Right atrium auricular region (tissue), 2 donors: ENCODE results near the gene FAM124A. TPM values are rescaled to one million over a fixed set of nuclear protein-coding genes. Genes with fewer than 3 reads are reported as not detected.

Source experiments
- DNase-seq: peaks from one replicate; pipeline ENCODE4 v3.0.0-alpha.2; 2019; ENCODE audit warnings: low spot score
- H3K27ac ChIP-seq, 2 donors: fragments of 200-600 bp; sonication (generic); 1 replicate in 1 of 2; 2 replicates in 1 of 2; pipeline ENCODE4 v1.5.1; 2016 to 2019
- H3K27me3 ChIP-seq, 2 donors: fragments of 200-600 bp; sonication (generic); one replicate each; pipeline versions ENCODE4 v1.5.1 to v1.6.0; 2017 to 2019
- H3K36me3 ChIP-seq: fragments of 200-600 bp; sonication (generic); one replicate; pipeline ENCODE4 v1.5.1; 2016
- H3K4me1 ChIP-seq, 2 donors: fragments of 200-600 bp; sonication (generic); one replicate each; pipeline versions ENCODE4 v1.5.1 to v1.6.0; 2017 to 2019
- H3K4me3 ChIP-seq, 2 donors: fragments of 200-600 bp; sonication (generic); 1 replicate in 1 of 2; 2 replicates in 1 of 2; pipeline ENCODE4 v1.5.1; 2017 to 2019; ENCODE audit warnings: mild to moderate bottlenecking in 1 of 2, moderate library complexity in 1 of 2
- H3K9me3 ChIP-seq, 2 donors: fragments of 200-600 bp; sonication (generic); one replicate each; pipeline ENCODE4 v1.5.1; 2019
- CTCF ChIP-seq, 2 donors: fragments of 200-600 bp; sonication (generic); IDR thresholded peaks; one replicate each; pipeline ENCODE4 v1.5.1; 2019; ENCODE audit warnings: antibody characterized with exemption in 2 of 2
- total RNA-seq, 2 donors: library from RNA; depleted of rRNA; stranded (reverse); fragments of >200 nt; gene quantifications; one replicate each; pipeline ENCODE4 v1.1.0, GENCODE V29; 2016

The FAM124A gene
- total RNA-seq, 2 donors from 2014 or later, result 8.0 to 8.6 TPM

GRCh38 chr13:51322826-51323225 is 100.6 kb downstream of the FAM124A start:
- H3K27me3 ChIP-seq, result no peaks in the 10 kb centered on the region
- H3K36me3 ChIP-seq, result no peaks in the 10 kb centered on the region
- no peak overlapping the region for H3K27ac ChIP-seq
- no peak for DNase-seq
- no peaks in the 10 kb centered on the region for H3K9me3 ChIP-seq
- no peak overlapping the region for H3K4me3 ChIP-seq
- no peak for TF ChIP-seq CTCF (IDR thresholded peaks at IDR 0.05)
- H3K4me1 ChIP-seq, result no peaks in the 10 kb centered on the region

GRCh38 chr13:51323824-51324511 is 101.8 kb downstream of the FAM124A start:
- no peaks in the 10 kb centered on the region for H3K9me3 ChIP-seq
- no peak for TF ChIP-seq CTCF (IDR thresholded peaks at IDR 0.05)
- H3K36me3 ChIP-seq, result no peaks in the 10 kb centered on the region
- DNase-seq, result no peak
- no peak overlapping the region for H3K27ac ChIP-seq
- H3K4me1 ChIP-seq, result no peaks in the 10 kb centered on the region
- no peak overlapping the region for H3K4me3 ChIP-seq
- no peaks in the 10 kb centered on the region for H3K27me3 ChIP-seq

DNA sequence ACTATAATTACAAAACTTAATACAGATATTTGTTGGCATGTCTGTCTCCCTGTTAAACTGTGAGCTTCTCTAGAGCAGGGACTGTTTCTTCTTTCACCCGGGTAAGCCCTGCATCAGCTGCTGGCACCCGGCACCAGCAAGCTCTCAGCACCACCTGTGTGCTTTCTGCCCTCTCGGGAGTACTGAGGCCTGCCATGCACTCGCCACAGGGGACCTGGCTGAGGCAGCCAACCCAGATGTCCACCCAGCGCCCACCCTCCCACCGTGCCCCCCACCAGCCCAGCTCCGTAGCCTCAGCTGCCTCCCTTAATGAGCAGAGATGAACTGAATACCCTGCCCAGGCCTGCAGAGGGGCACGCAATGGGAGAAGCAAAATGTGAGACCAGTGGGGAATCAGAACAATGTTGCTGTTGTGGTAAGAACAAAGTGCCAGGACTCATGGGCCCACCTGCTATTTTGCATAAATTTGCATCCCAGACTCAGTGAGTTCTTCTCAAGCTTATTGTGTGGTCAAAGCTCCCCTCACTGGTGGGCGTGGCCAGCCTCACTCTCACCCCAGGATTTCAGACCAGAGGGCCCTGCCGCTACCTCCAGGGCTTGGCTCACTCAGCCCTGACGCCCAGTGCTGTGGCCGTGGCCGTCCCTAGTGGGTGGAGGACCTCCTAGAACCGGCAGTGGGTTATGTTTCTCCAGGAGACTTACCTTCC is 102.7 kb downstream of the FAM124A start:
- DNase-seq, result no peak
- Histone ChIP-seq H3K27ac (no peak overlapping the region), H3K9me3 (no peaks in the 10 kb centered on the region), H3K36me3 (no peaks in the 10 kb centered on the region), H3K4me3 (no peak overlapping the region), H3K4me1 (no peaks in the 10 kb centered on the region), H3K27me3 (no peaks in the 10 kb centered on the region)
- no peak for TF ChIP-seq CTCF (IDR thresholded peaks at IDR 0.05)

DNA sequence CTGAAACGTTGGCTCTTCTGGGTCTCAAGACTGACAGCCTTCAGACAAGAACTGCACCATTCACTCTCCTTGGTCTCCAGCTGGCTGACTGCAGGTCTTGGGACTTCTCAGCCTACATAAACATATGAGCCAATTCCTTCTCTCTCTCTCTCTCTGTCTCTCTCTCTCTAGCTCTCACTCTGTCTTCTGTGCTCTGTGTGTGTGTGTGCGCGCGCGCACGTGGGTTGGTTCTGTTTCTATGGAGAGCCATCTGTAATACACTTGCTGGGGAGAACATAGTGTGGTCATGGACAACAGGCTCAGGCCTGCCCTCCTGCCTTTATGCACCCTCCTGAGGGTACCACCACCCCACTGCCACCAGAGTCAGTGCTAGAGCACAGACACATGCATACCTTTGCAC is 103.6 kb downstream of the FAM124A start:
- H3K4me1 ChIP-seq, result no peaks in the 10 kb centered on the region
- no peaks in the 10 kb centered on the region for H3K36me3 ChIP-seq
- H3K27ac ChIP-seq, result no peak overlapping the region
- no peak overlapping the region for H3K4me3 ChIP-seq
- no peaks in the 10 kb centered on the region for H3K9me3 ChIP-seq
- peak; percentile 28 for DNase-seq
- no peak for TF ChIP-seq CTCF (IDR thresholded peaks at IDR 0.05)
- H3K27me3 ChIP-seq, result no peaks in the 10 kb centered on the region

DNA sequence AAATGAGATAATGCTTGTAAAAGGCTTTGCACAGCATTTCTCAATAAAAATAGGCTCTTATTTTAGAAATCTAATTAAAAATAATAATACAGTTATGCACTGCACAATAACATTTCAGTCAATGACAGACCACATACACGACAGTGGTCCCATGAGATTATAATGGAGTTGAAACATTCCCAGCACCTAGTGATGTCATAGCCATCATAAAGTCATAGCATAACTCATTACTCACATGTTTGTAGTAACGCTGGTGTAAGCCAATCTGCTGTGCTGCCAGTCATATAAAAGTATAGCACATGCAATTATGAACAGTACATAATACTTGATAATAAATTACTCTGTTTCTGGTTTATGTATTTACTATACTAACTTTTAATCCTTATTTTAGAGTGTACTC is 104.6 kb downstream of the FAM124A start:
- no peak for TF ChIP-seq CTCF (IDR thresholded peaks at IDR 0.05)
- H3K9me3 ChIP-seq, result no peaks in the 10 kb centered on the region
- H3K27me3 ChIP-seq, result no peaks in the 10 kb centered on the region
- no peaks in the 10 kb centered on the region for H3K36me3 ChIP-seq
- H3K27ac ChIP-seq, result no peak overlapping the region
- DNase-seq, result no peak
- no peak overlapping the region for H3K4me3 ChIP-seq
- no peaks in the 10 kb centered on the region for H3K4me1 ChIP-seq
